Rectal smooth muscle tissue (tissue), 1 donor: ENCODE measurements around the gene RPL23.

ENCODE experiments used
- H3K27ac ChIP-seq: one replicate; pipeline ENCODE4 v1.7.0; 2013; ENCODE audit warnings: low read depth, low read length, inconsistent platforms
- H3K27me3 ChIP-seq: one replicate; pipeline ENCODE4 v1.7.0; 2013; ENCODE audit warnings: low read length; ENCODE audit not compliant: control insufficient read depth, insufficient read depth
- H3K36me3 ChIP-seq: one replicate; pipeline ENCODE4 v1.7.0; 2013; ENCODE audit warnings: low read length; ENCODE audit not compliant: control insufficient read depth, insufficient read depth
- H3K4me1 ChIP-seq: one replicate; pipeline ENCODE4 v1.7.0; 2013; ENCODE audit warnings: low read length; ENCODE audit not compliant: control insufficient read depth, insufficient read depth
- H3K4me3 ChIP-seq: one replicate; pipeline ENCODE4 v1.7.0; 2013; ENCODE audit warnings: low read length
- H3K9ac ChIP-seq: one replicate; pipeline ENCODE4 v1.7.0; 2013; ENCODE audit warnings: low read length

The RPL23 gene

GRCh38 chr17:38848939-38849605 is 4.4 kb downstream of the RPL23 start:
- Histone ChIP-seq H3K4me3 (no peak overlapping the region), H3K9ac (no peak overlapping the region), H3K27ac (no peak overlapping the region), H3K4me1 (peaks cover 16% of the 10 kb centered on the region), H3K36me3 (peaks cover 10% of the 10 kb centered on the region), H3K27me3 (no peaks in the 10 kb centered on the region)

DNA sequence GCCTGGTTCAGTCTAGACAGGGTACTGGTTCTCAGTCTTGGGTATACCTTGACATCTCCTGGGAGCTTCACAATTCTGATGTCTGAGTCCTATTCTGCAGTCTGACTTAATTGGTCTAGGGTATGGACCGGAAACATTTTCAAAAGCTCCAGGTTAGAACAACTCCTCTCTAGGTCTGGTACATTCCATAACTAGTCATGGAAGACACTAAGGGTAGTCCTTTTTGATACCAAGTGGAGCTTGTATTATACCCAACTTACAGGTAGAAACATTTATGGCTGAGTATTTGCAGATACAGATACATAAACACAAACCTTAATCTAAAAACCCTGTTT is 5.0 kb downstream of the RPL23 start:
- no peak overlapping the region for H3K4me3 ChIP-seq
- H3K36me3 ChIP-seq: peaks cover 10% of the 10 kb centered on the region
- H3K4me1 ChIP-seq: peaks cover 16% of the 10 kb centered on the region
- H3K27ac ChIP-seq: no peak overlapping the region
- H3K27me3 ChIP-seq: no peaks in the 10 kb centered on the region
- H3K9ac ChIP-seq: no peak overlapping the region

GRCh38 chr17:38844261-38844757 is 9.2 kb downstream of the RPL23 start:
- Histone ChIP-seq H3K4me3 (no peak overlapping the region), H3K27ac (no peak overlapping the region), H3K27me3 (no peaks in the 10 kb centered on the region), H3K4me1 (no peaks in the 10 kb centered on the region), H3K36me3 (peaks cover 5% of the 10 kb centered on the region), H3K9ac (no peak overlapping the region)

DNA sequence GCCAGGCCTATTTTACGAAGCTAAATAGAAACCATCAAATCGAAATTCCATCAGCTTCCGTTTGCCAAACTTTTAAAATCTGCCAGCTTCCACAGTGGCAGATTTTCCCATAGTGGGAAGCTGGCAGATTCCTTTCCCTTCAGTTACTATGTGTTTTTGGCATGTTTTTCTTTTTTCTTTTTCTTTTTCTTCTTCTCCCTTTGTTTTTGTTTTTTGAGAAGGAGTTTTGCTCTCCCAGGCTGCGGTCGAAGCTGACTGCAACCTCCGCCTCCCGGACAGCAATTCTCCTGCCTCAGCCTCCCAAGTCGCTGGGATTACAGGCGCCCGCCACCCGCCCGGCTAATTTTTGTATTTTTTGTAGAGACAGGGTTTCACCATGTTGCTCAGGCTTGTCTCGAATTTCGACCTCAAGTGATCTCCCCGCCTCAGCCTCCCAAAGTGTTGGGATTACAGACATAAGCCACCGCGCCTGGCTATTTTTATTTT is 27.7 kb downstream of the RPL23 start:
- Histone ChIP-seq H3K4me3 (peak overlapping the region; percentile 98), H3K36me3 (no peaks in the 10 kb centered on the region), H3K4me1 (peaks cover 5% of the 10 kb centered on the region), H3K27me3 (no peaks in the 10 kb centered on the region), H3K9ac (peak overlapping the region; percentile 95), H3K27ac (peak overlapping the region; percentile 99)

GRCh38 chr17:38824899-38825761 is 28.4 kb downstream of the RPL23 start, which contains the start of gene CWC25:
Gene CWC25 (minus strand): TSS chr17:38825321. CDS start chr17:38825183, 138 bp downstream.
- H3K36me3 ChIP-seq: peaks cover 6% of the 10 kb centered on the region

DNA sequence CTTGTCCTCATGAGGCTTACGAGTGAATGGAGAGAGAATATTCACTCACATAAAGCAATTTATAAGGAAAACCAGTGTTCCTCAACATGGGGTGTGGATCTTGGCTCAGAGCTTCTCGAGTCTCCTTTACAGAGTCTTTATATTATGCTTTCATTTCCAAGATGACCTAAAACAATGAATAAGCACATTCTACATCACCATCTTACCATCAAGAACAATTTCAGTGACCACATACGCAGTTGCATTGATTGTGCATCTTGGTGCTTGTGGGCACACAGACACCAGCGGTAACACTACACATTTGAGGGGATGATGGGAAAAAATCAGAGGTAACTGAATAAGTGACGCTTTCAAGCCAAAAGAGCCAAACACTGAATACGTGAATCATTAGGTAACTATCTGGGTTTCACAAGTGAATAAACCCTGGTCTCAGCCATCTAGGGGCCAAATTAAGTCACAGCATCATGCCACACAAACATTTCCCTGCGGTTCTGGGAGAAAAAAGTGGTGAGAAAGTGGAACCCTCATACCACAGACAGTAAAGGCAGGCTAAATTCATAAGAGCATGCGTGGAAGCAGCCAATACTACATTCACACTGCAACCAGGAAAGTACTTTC is 37.8 kb downstream of the RPL23 start:
- peaks cover 11% of the 10 kb centered on the region for H3K36me3 ChIP-seq
- H3K4me1 ChIP-seq: no peaks in the 10 kb centered on the region
- H3K27ac ChIP-seq: no peak overlapping the region
- no peak overlapping the region for H3K9ac ChIP-seq
- no peak overlapping the region for H3K4me3 ChIP-seq
- H3K27me3 ChIP-seq: no peaks in the 10 kb centered on the region

More at GRCh38 chr17:38824899-38825761, 28.4 kb downstream of the RPL23 start, which contains the start of gene CWC25:
- Histone ChIP-seq H3K9ac (peak within 1 kb of the TSS; percentile 99), H3K27ac (peak within 1 kb of the TSS; percentile 99), H3K4me1 (peaks cover 5% of the 10 kb centered on the region), H3K27me3 (no peaks in the 10 kb centered on the region), H3K4me3 (peak within 1 kb of the TSS; percentile 98)

- Histone ChIP-seq H3K36me3 (peaks cover 31% of the 10 kb centered on the region), H3K9ac (no peak overlapping the region), H3K27ac (no peak overlapping the region), H3K4me1 (no peaks in the 10 kb centered on the region), H3K4me3 (no peak overlapping the region), H3K27me3 (no peaks in the 10 kb centered on the region)
These were observed 43.7 kb downstream of the RPL23 start for GRCh38 chr17:38809828-38810227.

- Histone ChIP-seq H3K27ac (peak overlapping the region; percentile 99), H3K4me1 (peaks cover 16% of the 10 kb centered on the region), H3K36me3 (peaks cover 15% of the 10 kb centered on the region), H3K27me3 (no peaks in the 10 kb centered on the region), H3K9ac (no peak overlapping the region), H3K4me3 (peak overlapping the region; percentile 72)
These were observed 53.2 kb downstream of the RPL23 start for GRCh38 chr17:38800237-38800760.

DNA sequence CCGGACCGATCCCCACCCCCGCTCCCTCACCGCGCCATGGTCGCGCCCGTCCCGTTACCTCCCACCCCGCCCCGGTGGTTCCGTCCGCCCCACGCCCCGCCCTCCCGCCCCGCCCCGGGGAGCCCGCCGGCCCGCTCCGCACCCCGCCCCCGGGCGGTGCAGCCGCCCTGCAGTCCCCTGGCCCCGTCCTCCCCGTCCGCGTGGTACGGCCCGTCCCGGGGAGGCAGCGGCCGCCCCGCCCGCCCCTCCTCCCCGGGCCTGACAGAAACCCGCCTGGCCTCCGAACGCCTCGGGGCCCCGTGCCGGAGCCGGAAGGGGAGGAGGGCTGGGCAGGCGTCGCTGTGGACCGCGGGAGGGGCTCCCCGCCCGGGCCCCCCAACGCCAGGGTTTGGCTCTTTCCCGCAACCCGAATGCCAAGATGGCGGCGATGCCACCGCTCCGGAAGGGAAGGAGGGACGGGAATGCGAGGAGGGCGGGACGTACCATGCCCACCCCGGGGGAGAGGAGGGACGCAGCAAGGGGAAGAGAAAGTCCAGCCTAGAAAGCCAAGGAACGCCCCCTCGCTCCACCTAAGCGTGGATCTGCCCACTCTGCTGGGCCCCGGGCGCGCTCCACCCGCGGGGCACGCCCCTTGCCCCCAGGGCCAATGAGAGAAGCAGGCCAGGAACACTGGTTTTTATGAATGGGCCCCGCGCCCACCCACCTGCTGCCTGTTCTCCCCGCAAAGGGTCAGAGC is 53.9 kb downstream of the RPL23 start, which contains the start of gene PIP4K2B:
Gene PIP4K2B (minus strand): TSS at position 56 of the 736 bp plus-strand sequence. CDS start 132 bp downstream, outside the sequence.
- peaks cover 15% of the 10 kb centered on the region for H3K36me3 ChIP-seq
- peak within 1 kb of the TSS; percentile 78 for H3K9ac ChIP-seq
- H3K4me3 ChIP-seq: peak within 1 kb of the TSS; percentile 95
- H3K27me3 ChIP-seq: no peaks in the 10 kb centered on the region
- H3K4me1 ChIP-seq: peaks cover 16% of the 10 kb centered on the region
- H3K27ac ChIP-seq: peak within 1 kb of the TSS; percentile 99

DNA sequence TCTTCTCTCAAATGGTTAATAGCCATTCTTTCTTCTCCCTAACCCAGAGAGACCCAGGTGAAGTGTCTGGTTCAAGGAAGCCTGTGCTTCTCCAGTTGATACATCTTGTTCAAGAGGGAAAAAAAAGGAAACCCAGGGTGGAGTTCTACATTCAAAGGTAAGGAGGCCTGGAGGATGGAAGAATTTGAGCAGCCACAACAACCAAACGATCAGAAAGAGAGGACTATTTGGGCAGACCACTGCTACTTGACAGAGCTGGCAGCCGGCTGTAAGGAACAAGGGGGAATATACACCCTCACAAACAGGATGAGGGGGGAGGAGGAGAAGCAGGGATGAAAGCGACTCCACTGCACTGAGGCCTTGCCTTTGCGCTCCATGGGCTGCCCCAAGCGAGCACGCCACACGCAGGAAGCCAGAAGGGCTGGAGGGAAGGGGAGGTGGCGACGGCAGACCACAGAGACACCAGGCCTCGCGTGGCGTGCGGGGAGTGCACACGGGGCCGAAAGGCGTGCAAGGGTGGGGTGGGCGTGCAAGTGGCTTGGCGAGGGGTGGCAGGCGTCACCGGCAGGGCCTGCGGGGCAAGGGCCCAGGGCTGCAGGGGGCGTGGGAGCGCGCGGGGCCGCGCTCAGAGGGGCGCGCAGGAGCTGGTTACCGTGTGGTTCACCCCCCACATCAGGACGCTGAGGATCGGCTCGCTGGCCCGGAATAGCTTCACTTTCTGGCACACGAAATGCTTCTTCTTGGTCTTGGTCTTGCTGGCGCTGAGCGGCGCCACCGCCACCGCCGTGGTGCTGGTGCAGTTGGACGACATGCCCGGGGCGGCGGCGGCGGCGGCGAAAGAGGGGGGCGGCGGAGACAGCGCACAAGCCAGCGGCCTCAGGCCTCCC is 54.7 kb downstream of the RPL23 start:
- H3K36me3 ChIP-seq: peaks cover 15% of the 10 kb centered on the region
- no peaks in the 10 kb centered on the region for H3K27me3 ChIP-seq
- H3K4me3 ChIP-seq: peak overlapping the region; percentile 95
- peaks cover 16% of the 10 kb centered on the region for H3K4me1 ChIP-seq
- H3K9ac ChIP-seq: peak overlapping the region; percentile 78
- peak overlapping the region; percentile 99 for H3K27ac ChIP-seq
